22Rv1 (cell line): ENCODE results near the gene SLC35E1.

Experiments
- ZFX ChIP-seq: fragments of 450-650 bp; IDR thresholded peaks from 2 replicates; pipeline ENCODE4 v1.6.1; 2017; ENCODE audit warnings: antibody characterized with exemption, borderline replicate concordance
- TF ChIP-seq, protein P1 (sequence below): fragments of 450-650 bp; IDR thresholded peaks from 2 replicates; pipeline ENCODE4 v1.5.1; 2017; ENCODE audit warnings: mild to moderate bottlenecking

DNA sequence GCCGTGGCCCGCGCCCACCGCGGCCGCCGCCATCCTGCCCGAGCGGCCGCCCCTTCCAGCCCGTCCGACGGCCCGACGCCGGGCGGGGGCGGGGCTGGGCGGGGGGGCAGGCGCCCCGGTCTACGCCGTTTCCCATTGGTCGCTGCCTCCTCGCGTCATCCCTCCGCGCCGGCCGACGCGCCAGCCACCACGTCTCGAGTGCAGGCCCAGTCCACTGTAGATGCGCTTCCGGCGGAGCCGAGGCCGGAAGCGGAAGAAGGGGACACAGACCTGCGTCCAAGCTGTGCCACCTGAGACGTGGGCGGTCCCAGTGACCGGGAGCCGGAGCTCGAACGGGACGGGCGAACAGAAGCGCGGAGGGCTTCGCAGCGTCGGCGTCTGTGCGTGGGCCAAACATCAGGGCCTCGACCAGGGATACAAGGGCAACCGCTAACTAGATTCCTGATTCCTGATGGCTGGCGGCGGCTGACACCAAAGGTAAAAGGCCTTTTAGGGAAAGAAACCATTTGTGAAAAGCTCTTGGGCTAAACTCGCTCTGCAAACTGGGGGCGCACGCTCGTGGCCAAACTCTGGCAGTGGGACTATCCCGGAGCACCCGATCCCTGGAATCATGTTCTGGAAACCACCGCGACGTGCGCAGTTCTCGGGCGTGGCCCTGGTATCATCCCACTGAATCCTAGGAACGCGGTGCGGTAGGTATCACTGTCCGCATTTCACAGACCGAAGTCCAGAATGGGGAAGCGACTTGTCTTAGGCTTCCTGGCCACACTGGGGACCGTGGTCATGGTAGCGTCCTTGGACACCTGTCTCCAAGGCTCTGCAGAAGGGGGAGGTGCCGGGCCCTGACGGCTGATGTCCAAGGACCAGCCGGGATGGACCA lies at the start of gene SLC35E1:
- TF ChIP-seq, protein P1, sequence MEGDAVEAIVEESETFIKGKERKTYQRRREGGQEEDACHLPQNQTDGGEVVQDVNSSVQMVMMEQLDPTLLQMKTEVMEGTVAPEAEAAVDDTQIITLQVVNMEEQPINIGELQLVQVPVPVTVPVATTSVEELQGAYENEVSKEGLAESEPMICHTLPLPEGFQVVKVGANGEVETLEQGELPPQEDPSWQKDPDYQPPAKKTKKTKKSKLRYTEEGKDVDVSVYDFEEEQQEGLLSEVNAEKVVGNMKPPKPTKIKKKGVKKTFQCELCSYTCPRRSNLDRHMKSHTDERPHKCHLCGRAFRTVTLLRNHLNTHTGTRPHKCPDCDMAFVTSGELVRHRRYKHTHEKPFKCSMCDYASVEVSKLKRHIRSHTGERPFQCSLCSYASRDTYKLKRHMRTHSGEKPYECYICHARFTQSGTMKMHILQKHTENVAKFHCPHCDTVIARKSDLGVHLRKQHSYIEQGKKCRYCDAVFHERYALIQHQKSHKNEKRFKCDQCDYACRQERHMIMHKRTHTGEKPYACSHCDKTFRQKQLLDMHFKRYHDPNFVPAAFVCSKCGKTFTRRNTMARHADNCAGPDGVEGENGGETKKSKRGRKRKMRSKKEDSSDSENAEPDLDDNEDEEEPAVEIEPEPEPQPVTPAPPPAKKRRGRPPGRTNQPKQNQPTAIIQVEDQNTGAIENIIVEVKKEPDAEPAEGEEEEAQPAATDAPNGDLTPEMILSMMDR, result no peak
- TF ChIP-seq ZFX, result no peak
